GM21367 (cell line): ENCODE measurements around the gene MYOZ1.
"Not testable (repeated sequence)": the region's sequence is repeated elsewhere in the genome, so short reads cannot be mapped to it uniquely, and the experiment has no call there.

Experiments
- ATAC-seq: cut with Tn5 transposase; IDR thresholded peaks from one replicate; pipeline ENCODE4 v1.9.1; 2021; ENCODE audit not compliant: unreplicated experiment

Gene MYOZ1, protein sequence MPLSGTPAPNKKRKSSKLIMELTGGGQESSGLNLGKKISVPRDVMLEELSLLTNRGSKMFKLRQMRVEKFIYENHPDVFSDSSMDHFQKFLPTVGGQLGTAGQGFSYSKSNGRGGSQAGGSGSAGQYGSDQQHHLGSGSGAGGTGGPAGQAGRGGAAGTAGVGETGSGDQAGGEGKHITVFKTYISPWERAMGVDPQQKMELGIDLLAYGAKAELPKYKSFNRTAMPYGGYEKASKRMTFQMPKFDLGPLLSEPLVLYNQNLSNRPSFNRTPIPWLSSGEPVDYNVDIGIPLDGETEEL

GRCh38 chr10:73641328-73642060, at the start of gene MYOZ1:
MYOZ1 (minus strand) TSS chr10:73641474; CDS start chr10:73640017, 1,457 bp downstream.
- ATAC-seq: no peak

DNA sequence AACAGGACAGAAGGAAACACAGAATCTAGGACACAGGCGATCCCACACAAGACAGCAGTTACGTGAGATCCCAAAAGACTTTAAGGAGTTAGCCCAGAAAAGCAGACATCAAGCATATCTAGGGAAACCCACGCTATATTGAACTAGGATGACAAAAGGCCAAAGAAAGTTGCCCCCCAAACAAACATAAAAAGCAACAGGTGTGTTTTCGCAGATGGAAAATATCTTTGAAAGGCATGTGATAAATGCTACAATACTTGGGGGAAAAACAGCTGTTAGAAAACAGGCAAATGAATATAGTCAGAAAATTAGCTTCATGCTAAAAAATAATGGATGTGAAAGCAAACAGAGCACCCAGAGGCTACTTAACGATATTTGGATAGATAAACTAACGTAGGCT, 49.5 kb upstream of the MYOZ1 start:
- not testable (repeated sequence) for ATAC-seq

- ATAC-seq: not testable (repeated sequence)
These were observed 48.3 kb upstream of the MYOZ1 start for GRCh38 chr10:73689596-73689995.

- not testable (repeated sequence) for ATAC-seq
These were observed 46.4 kb upstream of the MYOZ1 start for GRCh38 chr10:73687641-73688040.

DNA sequence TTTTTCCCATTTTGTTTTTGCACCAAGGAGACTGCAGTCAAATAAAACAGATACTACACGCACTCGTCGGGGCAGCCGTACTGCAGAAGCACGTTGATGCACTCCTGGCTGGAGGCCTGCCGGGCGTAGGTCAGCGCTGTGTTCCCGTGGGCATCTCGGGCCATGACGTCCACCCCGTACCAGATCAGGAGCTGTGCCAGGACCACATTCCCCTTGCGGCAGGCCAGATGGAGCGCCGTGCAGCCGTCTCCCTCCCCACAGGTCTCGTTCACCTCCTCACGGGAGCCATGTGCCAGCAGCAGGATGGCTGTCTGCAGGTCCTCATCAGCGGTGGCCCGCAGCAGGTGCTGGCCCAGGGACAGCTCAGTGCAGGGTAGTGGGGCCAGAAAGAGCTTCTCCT, 33.3 kb upstream of the MYOZ1 start:
- ATAC-seq: not testable (repeated sequence)

DNA sequence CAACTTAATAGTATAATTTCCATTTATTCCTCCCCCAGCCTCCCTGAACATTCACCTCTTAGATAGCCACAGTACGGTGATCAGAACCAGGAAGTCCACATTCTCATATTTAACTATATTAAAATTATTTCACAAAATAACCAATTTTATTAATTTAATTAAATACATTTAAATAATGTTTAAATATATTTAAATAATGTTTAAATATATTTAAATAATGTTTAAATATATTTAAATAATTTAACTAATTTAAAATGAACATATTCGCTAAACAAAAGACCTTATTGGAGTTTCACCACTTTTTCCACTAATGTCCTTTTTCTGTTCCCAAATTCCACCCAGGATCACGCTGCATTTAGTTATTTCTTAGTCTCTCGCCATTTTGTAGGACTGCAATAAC, 27.1 kb upstream of the MYOZ1 start:
- ATAC-seq: not testable (repeated sequence)

DNA sequence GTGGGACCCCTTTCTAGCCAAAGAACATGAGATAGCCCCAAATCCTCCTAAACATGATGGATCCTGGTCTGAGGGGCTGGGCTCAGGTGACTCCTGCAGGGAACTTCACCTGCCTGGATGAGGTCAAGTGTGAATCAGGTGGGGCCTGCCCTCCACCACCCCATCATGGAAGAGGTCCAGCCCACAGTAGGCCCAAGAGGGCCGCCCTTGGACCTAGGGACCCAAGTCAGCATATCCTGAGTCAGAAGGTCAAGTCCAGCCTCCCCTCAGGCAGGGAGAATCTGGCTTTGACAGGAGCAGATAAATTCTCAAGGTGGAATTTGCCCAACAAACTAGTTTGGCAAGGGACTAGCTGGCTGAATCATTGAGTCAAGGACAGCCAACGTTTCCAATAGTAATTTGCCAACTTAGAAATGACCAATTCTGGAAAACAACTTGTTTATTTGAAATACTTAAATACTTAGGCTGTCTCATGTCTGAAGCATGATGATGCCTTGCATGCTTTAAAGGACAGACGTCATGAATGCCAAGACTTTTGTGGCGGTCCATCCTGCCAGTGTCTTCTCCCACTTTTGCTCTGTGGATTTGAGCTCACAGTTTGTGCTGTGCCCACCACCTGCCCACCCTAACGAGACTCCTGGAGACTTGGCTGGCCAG, 25.0 kb upstream of the MYOZ1 start:
- not testable (repeated sequence) for ATAC-seq

GRCh38 chr10:73665581-73665980, 24.3 kb upstream of the MYOZ1 start:
- not testable (repeated sequence) for ATAC-seq

- ATAC-seq: not testable (repeated sequence)
These were observed 23.1 kb upstream of the MYOZ1 start for GRCh38 chr10:73664156-73665040.

GRCh38 chr10:73663621-73664020, 22.3 kb upstream of the MYOZ1 start:
- ATAC-seq: not testable (repeated sequence)

GRCh38 chr10:73662705-73663104, 21.4 kb upstream of the MYOZ1 start:
- not testable (repeated sequence) for ATAC-seq

DNA sequence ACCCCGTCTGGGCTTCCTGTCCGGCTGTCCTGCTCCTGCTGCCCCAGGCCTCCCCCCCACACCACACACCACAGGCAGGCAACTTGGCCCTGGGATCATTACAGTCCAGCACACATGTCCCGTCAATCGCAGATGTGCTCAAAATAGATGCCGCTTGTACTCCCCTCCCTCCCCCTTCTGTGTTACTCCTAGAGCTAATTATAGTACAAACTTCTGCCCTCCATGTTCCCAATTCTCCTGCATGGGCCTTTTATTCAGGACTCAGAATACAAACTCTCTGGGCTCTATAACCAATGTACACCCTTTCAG, 14.7 kb upstream of the MYOZ1 start, which contains the start of gene SYNPO2L:
TSS of gene SYNPO2L (minus strand) at position 40 of the 309 bp plus-strand sequence. CDS start 107 bp downstream, outside the sequence.
- ATAC-seq: no peak

DNA sequence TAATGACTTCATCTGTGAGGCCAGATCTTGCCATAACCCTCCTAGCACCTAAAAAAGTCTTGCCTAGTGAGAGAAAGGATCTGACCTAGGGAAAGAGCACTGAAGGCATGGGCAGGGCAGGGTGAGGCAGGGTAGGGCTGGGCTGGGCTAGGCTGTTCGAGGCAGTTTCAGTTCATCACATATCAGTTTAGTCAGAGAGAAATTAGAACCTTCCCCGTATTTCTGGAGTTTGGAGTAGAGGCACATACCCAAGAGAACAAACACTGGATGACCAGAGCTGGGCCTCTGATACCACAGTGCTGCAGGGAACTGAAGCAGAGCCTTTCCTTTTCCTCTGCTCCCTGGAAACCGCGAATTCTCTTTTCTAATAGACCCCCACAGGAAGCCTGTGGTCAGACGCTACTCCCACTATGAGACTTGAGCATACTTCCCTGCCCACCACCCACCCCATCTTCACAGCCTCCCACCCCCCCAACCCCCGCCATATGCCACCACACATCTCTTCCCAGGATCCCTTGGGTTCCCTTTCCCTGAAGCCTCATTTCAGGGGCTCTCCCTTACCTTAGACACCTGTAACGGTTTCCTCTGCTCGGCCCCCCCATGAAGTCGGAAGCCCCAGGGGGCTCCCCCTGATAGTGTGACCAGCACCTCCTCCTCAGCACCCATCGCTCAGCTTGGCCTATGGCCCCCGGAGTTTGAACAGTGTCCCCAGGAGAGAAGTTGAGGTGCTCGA, 14.1 kb upstream of the MYOZ1 start:
- ATAC-seq: no peak

DNA sequence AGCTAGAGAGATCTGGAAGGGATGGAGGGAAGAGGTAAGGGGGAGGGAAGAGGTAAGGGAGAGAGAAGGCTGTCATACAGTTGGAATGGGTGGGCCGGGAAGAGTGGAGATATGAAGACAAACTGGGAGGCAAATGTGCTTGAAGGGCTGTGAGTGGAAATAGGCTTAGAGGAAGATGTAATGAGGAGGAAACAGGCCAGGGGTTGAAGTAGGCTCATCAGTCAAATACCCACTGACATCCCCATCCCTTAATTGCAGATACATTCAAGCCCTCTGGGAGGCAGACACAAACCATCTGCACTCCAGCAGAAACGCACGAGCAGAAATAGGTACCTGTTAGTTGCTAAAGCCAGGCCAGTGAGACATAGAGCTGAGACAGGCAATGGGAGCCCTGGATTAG, 12.4 kb upstream of the MYOZ1 start:
- no peak for ATAC-seq

DNA sequence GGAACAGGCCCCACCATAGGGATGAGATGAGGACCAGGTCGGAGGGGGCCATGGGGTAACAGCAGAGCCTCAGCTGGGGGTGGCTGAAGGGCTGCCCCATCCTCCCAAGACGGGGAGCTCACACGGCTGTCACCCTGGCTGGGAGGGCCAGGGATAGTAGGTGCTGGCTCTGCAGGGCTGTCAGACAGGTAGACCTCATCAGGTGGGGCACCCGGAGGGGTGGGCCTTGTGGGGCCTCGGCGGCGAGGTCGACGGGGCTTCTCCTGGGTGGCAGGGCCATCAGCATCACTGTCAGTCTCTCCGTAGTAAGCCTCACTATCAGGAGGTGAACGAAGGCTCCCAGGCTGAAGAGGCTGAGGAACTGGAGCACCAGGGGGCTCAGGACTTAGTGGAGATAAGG, 11.9 kb upstream of the MYOZ1 start:
- no peak for ATAC-seq

- peak; percentile 48 for ATAC-seq
These were observed 9.5 kb upstream of the MYOZ1 start for GRCh38 chr10:73650537-73651331.

DNA sequence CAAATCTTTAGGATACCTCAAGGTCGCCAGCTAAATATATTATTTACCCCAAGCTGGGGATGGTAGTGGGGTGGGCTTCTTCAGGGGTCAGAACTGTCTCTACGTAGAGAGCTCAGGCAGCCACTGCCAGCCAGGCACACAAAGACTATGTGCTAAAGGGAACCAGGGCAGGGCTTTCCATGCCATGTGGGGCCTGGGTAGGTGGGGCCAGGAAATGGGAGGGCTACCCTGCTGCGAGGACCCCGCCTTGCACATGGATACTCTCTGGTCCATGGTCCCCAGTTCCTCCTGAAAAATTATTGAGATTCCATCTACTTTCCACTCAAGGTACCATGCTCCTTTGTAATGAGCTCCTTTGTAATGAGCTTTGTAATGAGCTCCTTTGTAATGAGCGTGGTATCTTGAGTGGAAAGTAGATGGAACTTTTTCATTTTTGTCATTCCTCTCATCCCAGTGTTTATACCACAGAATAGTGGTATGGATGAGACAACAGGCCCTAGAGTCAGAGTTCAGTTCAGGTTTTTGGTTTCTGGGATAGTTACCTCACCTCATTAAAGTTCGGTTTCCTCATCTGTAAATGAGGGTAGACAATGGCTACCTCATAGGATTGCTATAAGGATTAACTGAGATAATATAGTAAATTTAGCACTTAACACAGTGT, 8.7 kb upstream of the MYOZ1 start:
- no peak for ATAC-seq

DNA sequence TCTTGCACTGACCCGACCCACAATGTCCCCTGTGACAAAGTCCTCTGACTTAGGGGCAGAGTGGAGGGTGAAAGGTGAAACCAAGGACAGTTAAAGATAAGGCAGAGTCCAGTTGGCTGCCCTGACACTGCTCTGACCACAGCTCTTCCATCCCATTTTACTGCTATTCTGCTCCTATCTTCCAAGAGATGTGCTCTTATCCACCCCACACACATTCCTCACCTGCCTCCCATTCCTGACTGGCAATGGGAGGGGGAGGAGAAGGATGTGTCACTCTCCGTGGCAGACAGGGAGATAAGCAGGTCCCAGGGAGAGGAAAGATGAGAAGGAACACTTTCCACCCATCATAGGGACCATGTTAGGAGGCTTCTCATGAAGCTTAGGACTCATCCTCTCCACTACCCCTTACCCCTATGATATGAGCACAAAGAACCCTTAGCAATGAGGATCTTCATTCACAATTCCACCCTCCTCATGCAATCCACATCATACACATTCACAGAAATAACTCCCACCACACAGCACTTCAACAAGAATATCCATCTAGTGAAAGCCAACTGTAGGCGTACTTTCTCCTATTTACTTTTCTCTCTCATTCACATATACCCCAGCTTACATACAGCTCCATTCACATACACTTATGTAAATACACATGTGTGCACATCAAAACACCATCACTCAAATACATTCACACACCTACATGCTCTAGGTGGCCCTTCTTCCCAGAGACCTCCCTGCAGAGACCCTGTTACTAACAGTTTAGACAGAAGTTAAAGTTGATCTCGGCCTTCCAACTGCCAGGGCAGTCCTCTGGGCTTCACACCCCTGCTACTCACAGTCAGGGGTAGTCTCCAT, 7.9 kb upstream of the MYOZ1 start:
- ATAC-seq: no peak
